ENCODE data around the gene POLR3GL.

The POLR3GL gene

DNA sequence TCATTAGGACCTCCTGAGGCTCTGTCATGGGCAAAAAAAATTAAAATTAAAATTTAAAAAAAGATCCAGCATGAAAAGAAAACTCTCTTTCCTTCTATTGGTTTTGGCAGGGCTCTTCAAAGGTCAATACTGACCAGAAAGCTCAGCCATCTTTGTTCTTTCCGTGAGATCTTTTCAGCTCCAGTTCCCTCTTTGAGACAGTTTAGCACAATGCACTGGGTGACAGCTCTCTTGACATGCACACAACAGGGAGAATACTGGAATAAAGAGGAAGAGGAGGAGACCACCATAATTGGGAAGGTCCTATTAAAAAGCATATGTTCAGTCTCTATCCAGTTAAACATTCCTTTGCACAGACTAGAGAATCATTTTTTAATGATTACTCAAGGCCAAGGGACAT, 13.0 kb upstream of the POLR3GL start:
- no peak for FAIRE-seq

DNA sequence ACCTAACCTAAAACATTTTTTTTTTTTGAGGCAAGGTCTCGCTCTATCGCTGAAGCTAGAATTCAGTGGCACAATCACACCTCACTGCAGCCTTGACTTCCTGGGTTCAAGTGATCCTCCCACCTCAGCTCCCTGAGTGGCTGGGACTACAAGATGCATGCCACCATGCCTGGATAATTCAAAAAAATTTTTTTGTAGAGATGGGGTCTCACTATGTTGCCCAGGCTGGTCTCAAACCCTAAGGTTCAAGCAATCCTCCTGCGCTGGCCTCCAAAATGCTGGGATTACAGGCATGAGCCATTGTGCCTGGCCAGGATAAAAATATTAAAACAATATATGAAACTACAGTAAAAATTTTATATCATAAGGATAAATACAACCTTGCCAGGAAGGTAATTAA, 11.6 kb upstream of the POLR3GL start:
- no peak for FAIRE-seq

DNA sequence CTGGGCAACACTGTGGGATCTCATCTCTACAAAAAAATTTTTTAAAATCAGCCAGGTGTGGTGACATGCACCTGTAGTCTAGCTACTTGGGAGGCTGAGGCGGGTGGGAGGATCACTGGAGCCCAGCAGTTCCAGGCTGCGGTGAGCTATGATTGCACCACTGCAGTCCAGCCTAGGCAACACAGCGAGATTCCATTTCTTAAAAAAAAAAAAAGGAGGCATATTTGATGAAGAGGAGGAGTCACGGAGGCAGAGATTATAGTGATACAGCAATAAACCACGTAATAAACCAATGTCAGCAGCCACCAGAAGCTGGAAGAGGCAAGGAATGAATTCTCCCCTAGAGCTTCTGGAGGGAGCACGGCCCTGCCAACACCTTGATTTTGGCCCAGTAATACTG, 10.6 kb upstream of the POLR3GL start:
- no peak for FAIRE-seq

DNA sequence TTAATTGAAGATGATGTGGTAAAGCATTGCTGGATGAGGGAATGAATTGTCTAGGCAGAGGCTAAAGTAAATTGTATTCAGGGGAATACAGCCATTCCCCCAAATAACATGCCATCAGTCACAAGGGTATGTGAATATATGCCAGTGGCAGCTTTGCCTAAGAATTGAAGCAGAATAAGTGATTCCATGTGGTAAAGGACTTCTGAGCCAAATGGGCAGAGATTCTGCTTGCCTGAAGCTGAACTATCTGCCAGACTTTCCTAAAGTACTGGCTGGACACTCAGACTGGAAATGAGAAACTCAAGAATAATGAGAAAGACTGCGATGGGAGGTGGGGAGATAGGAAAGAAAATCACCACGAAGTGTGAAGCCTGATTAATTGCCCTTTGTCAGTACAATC, 9.1 kb upstream of the POLR3GL start:
- no peak for FAIRE-seq

DNA sequence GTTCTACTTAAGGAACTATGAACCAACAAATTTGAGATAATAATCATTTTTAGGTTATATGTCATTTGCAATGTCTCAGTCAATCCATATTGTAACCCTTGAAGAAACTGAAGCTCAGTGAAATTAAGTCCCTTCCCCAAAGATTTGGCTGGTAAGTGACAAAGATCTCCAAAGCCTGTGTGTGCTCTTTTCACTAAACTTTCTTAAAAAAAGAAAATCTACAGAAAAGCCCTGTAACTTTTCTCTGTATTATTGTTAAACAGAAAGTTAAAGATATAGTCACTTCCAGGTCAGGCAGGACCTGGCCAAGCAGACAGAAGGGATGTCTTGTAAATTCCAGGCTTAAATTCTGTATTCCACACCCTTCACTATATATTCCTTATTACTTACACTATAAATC, 8.1 kb upstream of the POLR3GL start:
- no peak for FAIRE-seq

DNA sequence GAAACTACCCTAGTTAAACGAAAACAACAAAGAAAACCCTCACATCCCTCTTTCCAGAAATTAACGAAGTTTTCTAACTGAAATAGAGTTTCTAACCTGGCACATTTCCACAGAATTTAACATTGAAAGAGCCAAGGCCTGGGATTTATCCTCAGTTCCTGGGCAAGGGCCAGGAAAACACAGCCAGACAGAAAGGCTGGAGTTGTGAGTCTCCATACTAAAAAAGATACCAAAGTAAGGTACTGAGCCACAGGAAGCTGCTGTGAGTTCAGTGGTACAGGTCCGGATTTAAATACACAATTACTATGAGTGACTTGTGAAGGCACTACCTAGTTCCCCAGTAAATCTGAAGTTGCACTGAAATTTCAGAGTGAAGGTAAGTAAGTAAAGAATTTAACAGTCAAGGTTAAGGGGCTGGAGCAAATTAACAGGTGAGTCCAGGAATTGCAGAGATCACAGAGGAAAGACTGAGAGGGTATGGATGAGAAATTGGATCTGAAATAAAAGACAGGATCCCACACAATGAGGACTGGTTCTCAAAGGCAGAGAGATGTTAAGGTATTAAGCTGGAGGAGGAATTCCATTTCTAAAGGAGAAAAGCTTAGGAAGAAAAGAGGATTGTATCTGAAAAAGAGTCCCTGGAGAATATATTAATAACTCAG, 7.6 kb upstream of the POLR3GL start:
- no peak for FAIRE-seq

DNA sequence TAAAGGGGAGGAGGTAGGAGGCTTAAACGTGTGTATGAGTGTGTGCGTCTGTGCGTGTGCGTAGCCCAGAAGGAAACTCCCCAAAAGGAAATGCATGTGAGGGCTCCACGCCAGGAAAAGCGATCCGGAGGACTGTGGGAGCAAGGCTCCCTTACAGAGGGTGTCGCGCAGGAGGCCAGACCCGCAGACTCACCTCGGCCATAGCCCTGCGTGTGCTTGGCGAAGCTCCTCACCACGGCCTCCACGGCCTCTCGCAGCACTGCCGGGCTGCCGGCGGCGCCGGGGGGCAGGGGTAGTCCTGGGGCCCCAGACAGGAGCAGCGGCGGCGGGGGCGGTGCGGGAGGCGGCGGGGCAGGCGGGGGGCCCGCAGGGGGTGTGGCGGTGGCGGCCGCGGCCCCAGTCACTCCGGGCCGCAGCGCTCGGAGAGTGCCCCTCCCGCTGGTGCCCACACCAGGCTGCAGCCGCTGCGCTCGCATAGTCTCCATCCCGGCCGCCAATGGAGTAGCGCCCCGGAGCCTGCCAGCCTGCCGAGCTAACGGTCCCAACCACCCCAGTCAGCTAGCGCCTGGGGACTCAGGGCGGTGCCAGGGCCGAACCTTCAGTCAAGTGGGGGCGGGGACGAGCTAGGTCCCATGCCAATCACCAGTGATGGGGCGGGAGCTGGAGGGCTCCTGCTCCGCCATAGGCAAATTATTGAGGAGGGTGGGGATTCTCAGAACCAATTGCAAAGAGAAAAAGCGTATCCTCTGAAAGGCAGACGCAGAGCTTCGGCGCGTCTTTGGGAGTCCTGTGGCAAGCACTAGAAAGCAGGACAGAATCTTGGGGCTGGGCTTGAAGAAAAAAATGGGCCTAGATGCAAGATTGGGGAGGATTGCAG, 6.8 kb upstream of the POLR3GL start, which contains the start of gene LIX1L:
Gene LIX1L, minus strand, starts transcription at position 575 of the 877 bp plus-strand sequence. Its CDS starts 90 bp downstream, at position 485.
- peak; percentile 84 for FAIRE-seq

DNA sequence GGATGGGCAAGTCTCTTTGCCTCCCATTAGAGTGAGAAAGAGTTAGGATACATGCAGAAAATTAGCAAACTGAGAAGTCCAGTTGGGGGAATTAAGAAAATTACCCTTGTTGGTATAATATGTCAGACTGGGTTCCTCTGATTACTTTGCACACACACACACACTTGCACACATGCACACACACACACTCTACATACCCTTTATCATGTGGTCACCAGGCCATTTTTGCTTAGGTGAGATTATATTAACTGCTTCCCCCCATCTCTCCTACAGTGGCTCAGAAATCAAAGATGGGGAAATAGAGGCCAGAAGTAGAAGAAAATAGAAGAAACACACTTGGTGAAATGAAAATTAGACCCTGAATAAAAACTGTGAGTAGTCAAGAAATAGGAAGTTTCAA, 5.8 kb upstream of the POLR3GL start:
- FAIRE-seq, result no peak

DNA sequence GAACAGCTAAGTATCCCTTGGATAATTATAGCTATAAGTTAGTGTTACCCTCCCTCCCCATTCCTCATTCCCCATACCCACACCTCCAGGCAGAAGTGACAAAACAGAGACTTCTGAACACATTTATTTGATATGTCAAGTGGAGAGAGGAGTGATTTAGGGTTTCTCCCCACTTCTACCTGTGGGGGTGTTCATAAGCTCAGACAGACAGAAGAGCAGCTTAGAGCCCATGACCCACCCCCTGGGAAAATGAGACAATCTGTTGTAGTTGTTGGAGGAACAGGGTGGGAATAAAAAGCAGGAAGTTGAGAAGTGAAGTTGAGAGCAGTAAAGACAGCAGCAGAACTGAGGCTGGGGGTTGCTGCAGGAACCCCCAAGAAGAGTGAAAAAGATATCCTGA, 5.2 kb upstream of the POLR3GL start:
- FAIRE-seq, result no peak

DNA sequence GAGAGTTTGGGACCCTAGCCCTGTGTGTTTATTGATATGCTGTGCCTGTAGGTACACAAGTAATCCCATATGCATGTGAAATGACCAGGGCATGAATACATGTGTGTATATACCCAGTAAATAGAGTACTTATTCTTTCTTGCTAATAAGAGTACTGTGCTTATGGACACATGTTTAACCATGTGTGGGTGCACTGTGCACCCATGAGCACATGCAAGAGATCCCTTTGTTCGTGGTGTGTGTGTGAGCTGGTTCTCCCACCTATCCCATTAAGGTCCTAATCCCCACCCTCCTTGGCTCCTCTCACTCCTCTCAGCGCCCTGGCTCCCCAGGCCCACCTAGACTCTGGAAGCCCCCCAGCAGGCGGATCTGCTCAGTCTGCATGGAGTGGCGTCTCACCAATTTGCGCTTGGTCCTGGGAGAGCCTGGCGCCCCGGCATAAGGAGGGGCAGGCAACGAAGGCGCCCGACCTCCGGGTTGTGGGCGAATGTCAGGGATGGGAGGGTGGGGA, 4.5 kb upstream of the POLR3GL start:
- FAIRE-seq, result no peak

DNA sequence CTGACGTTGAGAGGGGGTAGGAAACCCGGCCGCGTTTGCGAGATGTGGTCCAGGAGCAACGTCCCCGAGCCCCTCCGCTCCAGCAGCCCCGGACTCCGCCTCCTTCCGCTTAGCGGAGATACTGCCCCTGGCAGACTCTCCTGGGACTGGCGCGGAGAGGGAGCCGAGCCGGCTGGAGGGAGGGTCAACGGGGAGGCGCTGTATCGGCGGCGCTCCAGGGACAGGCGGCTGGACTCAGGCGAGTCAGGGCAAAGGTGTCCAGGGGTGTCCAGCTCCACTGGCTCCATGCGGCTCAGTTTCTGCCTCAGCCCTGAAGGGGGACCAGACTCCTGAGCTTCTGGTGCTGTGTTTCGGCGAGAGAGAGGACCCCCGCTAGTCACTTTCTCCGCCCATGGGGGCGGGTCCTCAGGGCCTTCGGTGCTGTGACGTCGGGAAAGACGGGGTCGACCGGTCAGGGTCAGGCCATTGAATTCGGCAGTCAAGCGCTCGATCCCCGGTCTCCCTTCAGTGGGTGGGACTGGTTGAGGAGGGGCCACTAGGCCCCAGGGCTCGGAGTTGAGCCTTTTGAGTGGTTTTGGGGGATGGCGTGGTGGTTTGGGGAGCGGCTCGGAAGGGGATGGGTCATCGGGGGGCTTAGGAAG, 3.9 kb upstream of the POLR3GL start:
- FAIRE-seq, result no peak

DNA sequence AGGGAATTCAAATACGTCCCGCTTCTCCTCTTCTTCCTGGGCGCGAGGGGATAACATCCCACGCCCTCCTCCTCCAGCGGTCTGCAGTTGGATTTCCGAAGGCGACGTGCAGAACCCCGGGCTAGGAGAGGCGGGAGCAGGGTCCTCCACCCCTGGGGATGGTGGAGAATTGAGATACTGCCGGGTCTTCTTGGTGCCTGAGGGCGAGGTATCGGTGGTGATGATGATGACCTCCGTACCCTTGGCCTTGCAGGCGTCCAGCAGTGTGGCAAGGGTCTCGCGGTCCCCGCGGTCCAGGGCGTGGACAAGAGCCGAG, 3.4 kb upstream of the POLR3GL start:
- no peak for FAIRE-seq

DNA sequence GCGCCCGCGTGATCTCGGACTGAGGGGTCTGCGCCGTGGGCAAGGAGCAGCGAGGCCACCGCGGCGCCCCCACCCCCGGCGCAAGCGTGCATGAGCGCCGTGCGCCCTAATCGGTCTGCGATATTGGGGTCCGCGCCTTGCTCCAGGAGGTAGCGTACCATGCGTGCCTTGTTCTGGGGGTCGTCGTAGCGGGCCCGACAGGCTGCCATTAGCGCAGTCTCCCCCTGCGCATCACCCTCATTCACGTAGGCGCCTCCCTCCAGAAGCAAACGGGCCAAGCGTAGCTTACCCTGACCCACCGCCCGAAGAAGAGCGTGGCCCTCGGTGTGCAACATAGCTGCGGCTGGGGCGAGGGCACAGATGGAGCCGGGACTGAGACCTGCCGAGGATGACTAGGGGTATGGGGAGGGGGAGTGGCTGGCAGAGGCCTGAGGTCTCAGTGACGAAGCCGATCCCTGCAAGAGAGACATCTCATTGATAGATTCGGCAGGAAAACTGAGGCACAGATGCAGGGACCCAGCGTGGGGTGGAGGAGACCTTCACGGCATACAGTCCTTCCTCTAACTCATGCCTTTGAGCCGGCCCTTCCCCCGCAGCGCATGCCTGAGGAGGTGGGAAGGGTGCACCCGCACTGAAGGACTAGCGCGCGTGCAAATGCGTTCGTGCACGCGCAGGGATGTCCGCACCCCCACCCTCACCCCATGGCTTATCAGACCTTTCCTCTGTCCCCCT, 2.9 kb upstream of the POLR3GL start:
- no peak for FAIRE-seq

DNA sequence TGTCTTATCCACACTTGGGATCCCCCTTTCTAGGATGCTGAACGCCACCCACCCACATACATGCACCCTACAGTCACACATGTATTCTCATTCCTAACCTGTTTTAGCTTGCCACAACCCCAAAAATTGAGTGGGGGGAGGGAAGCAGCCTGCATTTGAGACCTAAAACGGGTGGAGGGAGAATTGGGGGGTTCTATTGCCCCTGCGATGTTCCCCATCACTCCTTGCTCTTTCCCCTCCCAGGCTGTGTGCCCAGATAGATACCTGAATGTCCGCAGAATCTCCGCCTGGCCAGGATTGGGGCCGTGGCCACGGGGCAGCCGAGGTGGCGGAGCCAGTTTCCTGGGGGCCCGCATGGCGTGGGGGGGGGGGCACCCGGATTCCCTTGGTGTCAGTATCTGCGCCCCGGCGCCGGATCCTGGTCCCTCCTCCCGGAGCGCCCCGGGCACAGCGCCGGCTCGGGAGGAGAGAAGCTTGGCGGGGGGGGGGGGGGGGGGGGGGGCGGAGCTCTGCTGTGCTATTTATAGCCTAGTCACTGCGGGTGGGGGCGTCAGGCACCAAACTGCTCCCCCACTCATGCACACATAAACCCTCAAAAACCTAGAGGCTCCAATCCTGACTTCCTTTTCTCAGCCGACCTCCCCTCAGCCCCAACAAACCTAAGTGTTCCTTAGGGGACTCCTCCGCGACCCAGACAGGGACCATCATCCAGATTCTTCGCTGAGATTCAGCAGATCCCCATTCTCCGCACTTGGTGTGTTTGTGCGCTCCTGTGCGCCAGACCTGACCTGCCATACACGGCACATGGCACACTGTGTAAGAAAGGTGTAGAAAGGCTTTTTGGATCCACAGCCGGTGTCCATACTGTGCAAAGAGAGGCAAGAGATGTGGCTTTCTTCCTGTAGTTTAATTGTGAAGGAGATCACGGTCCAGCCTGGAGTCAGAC, 2.1 kb upstream of the POLR3GL start:
- no peak for FAIRE-seq

DNA sequence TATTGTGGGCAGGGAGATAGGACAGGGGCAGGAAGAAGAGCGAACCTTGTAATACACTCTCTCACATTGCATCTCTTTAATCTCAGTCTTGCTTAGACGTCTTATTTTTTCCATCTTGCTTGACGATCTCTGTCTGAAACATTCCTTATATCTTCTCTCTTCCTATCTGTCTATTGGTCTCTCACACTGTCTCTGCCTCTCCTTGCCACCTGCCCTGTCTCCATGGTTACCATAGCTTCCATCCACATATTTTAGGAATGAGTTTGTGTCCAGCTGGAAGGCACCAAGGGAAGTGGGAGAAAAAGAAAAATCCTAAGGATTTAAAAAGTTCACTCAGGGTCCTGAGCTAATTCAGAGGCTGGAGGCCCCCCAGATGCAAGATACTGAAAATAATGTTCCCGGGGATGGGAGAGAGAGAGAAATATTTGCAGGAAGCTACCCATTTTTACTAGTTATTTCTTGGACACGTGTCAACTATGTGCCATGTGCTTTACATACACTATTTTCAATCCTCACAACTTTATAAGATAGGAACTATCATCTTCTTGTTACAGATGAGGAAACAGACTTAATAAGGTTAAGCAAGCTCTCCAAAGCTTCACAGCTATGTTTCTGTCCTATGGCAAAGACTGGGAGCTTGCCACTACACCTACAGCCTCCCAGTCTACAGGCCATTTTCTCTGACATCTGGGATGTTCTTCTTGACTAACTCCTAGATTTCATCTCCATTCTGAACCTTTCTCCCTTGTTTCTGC, 1.0 kb upstream of the POLR3GL start:
- FAIRE-seq, result no peak

DNA sequence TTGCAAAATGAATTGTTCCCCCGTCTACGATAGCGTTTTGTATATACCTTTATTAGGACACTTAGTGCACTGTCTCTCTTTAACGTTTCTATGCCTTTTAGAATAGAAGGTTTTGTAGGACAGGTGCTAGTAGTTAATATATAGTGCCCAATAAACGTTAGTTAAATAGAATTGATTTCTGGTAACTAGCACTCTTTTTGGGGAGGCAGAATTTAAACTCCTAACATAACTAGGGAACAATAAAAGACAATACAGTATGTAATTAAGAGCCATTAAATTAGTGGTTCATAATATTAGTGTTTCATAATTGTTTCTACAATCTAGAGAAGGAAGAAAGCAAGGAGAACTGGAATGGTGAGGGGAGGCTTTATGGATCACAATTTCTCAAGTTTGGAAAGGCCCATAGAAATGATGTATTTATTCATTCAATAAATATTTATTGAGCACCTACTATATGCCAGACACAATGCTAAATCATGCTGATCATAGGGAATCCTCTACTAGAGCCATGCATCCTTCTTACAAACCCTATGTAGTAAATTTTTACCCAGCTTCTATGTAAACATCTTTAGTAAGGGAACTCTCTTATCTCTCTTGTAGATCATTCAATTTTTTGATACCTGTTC, 742 bp downstream of the POLR3GL start:
- FAIRE-seq, result no peak

DNA sequence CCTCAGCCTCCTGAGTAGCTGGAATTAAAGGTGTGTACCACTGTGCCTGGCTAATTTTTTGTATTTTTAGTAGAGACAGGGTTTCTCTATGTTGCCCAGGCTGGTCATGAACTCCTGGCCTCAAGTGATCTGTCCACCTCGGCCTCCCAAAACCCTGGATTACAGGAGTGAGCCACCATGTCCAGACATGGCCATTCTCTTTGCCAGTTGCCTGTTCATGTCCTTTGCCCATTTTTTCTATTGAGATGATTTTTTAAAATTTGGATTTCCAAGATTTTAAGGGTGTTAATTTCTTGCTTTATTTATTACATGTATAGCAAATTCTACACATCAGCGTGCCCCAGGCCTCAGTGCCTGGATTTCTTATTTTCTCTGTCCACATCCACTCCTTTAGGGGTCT, 2.8 kb downstream of the POLR3GL start:
- FAIRE-seq, result no peak

DNA sequence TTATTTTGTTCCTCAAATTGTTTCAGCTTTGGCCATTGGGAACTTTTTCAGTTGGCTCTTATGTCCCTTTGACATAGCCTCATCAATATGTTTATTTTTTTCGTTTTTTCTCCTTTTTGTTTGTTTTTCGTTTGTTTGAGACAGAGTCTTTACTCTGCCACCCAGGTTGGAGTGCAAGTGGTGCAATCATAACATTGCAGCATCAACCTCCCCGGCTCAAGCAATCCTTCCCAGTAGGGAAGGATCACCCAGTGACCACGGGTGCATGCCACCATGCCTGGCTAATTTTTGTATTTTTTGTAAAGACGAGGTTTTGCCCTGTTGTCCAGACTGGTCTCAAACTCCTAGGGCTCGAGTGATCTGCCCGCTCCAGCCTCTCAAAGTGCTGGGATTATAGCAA, 8.1 kb downstream of the POLR3GL start:
- FAIRE-seq, result no peak

DNA sequence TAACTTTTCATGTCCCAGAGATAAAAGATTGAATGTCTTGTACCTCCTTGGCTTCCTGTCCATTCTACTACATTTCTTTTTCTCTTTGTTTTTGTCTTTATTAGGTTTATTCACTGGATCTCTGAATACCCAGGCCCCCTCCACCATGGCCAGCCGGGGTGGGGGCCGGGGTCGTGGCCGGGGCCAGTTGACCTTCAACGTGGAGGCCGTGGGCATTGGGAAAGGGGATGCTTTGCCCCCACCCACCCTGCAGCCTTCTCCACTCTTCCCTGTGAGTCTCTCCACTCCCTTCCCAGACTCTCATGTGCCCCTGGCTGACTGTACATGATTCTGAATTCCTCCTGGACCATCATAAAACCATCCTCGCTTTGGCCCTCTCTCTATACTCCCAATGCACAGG, 10.2 kb downstream of the POLR3GL start:
- FAIRE-seq, result no peak

DNA sequence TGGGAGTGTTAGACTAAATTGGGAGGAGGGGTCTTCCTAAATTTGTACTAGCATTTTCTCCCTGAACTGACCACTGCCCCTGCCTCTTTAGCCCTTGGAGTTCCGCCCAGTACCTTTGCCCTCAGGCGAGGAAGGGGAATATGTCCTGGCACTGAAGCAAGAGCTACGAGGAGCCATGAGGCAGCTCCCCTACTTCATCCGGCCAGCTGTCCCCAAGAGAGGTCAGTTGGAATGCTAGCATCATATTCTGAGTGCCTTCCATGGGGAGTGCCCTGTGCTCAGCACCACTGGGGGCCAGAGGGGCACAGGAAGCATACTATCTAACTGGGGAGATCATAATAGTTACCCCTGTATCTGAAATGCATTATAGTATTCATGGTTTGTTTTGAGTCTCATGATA, 10.7 kb downstream of the POLR3GL start:
- FAIRE-seq, result no peak

DNA sequence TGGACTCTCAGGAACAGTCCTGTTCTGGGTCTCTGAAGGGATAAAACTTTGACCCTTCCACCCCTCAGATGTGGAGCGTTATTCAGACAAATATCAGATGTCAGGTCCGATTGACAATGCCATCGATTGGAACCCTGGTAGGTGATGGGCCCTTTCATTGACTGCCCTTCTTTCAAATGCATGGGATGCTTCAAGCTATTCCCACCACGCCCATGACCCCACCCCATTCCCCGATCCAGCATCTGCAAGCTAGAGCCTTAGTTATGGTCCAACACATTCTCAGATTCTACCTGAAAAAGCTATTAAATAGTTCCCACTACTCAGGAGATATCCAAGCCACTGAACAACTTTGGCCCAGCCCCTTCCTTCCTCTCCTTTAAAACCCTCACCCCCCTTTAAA, 12.5 kb downstream of the POLR3GL start:
- no peak for FAIRE-seq

All from endometrium (tissue), 2 donors.